Measurements from ENCODE around the gene ARHGAP27. TPM values are rescaled to one million over a fixed set of nuclear protein-coding genes. Genes with fewer than 3 reads are reported as not detected.
A peak's percentile ranks its signal among the peaks of the same experiment; 100 is the strongest.

The ARHGAP27 gene
- total and polyA plus RNA-seq, 2 experiments from 2014 or later, result 21.1 to 27.9 TPM

DNA sequence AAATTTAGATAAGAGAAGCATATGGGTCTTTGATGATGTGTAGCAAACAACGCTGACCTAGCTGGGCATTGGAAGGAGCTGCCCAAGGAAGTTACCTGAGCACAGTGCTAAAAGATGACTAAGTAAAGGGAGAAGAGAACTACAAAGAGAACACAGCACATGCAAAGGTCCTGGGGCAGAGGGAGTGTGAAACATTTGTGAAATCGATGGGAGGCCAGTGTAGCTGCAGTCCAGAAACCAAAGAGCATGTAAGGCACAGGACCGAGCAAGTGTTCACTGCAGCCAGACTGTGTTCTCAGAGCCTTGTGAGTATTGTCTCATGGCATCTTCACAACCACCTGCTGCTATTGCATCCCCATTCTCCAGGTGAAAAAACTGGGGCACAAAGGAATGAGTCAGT, 44.9 kb downstream of the ARHGAP27 start:
- Histone ChIP-seq H3K4me3 (no peak overlapping the region), H3K27me3 (no peaks in the 10 kb centered on the region), H3K4me1 (ENCODE audit: insufficient read depth) (no peaks in the 10 kb centered on the region), H3K79me2 (no peaks in the 10 kb centered on the region), H3K27ac (no peak overlapping the region), H2AFZ (no peak overlapping the region), H3K9me2 (replicated peaks; ENCODE audit: insufficient read depth) (no peaks in the 10 kb centered on the region), H3K36me3 (replicated peaks; ENCODE audit: insufficient read depth, low read depth) (no peaks in the 10 kb centered on the region), H4K20me1 (ENCODE audit: insufficient read depth, poor library complexity, severe bottlenecking) (no peaks in the 10 kb centered on the region), H3K9me3 (ENCODE audit: low read depth) (no peaks in the 10 kb centered on the region), H3K4me2 (no peak overlapping the region)
- WGBS (ENCODE audit: low lambda C conversion rate, missing lambda C conversion rate), result 90% methylated on average over 3 of the region's 3 CpGs
- TF ChIP-seq, protein P1, sequence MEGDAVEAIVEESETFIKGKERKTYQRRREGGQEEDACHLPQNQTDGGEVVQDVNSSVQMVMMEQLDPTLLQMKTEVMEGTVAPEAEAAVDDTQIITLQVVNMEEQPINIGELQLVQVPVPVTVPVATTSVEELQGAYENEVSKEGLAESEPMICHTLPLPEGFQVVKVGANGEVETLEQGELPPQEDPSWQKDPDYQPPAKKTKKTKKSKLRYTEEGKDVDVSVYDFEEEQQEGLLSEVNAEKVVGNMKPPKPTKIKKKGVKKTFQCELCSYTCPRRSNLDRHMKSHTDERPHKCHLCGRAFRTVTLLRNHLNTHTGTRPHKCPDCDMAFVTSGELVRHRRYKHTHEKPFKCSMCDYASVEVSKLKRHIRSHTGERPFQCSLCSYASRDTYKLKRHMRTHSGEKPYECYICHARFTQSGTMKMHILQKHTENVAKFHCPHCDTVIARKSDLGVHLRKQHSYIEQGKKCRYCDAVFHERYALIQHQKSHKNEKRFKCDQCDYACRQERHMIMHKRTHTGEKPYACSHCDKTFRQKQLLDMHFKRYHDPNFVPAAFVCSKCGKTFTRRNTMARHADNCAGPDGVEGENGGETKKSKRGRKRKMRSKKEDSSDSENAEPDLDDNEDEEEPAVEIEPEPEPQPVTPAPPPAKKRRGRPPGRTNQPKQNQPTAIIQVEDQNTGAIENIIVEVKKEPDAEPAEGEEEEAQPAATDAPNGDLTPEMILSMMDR (IDR thresholded peaks at IDR 0.05; ENCODE audit: poor library complexity), result no peak
- TF ChIP-seq EZH2 (IDR thresholded peaks at IDR 0.05; ENCODE audit: borderline replicate concordance) (no peak), EZH2phosphoT487 (IDR thresholded peaks at IDR 0.05; ENCODE audit: low read depth, severe bottlenecking, unreplicated experiment) (no peak)
- no peak for DNase-seq (ENCODE audit: low spot score)

DNA sequence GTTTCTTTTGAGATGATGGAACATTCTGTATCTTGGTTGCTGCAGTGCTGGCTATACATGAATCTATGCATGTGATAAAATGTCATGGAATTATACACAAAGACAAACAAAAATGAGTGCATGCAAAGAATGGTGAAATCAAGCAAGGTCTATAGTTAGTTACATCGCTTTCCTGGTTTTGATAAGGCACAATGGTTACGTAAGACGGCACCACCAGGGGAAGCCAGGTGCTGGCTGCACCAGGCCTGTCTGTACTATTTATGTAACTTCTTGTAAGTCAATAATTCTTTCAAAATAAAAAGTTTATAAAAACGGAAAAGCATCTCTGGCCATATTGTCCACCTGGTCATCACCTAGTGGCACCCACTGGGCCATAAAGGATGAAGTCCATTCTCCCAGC, 46.5 kb downstream of the ARHGAP27 start:
- Histone ChIP-seq H3K27ac (no peak overlapping the region), H3K27me3 (no peaks in the 10 kb centered on the region), H2AFZ (no peak overlapping the region), H3K79me2 (no peaks in the 10 kb centered on the region), H3K4me1 (ENCODE audit: insufficient read depth) (no peaks in the 10 kb centered on the region), H3K4me3 (no peak overlapping the region), H3K9me2 (replicated peaks; ENCODE audit: insufficient read depth) (no peaks in the 10 kb centered on the region), H4K20me1 (ENCODE audit: insufficient read depth, poor library complexity, severe bottlenecking) (no peaks in the 10 kb centered on the region), H3K9me3 (ENCODE audit: low read depth) (no peaks in the 10 kb centered on the region), H3K4me2 (no peak overlapping the region), H3K36me3 (replicated peaks; ENCODE audit: insufficient read depth, low read depth) (no peaks in the 10 kb centered on the region)
- WGBS (ENCODE audit: low lambda C conversion rate, missing lambda C conversion rate), result 78% methylated on average over 4 of the region's 4 CpGs
- DNase-seq (ENCODE audit: low spot score), result no peak
- TF ChIP-seq, protein P1 (IDR thresholded peaks at IDR 0.05; ENCODE audit: poor library complexity), result no peak
- TF ChIP-seq EZH2phosphoT487 (IDR thresholded peaks at IDR 0.05; ENCODE audit: low read depth, severe bottlenecking, unreplicated experiment) (no peak), EZH2 (IDR thresholded peaks at IDR 0.05; ENCODE audit: borderline replicate concordance) (no peak)

DNA sequence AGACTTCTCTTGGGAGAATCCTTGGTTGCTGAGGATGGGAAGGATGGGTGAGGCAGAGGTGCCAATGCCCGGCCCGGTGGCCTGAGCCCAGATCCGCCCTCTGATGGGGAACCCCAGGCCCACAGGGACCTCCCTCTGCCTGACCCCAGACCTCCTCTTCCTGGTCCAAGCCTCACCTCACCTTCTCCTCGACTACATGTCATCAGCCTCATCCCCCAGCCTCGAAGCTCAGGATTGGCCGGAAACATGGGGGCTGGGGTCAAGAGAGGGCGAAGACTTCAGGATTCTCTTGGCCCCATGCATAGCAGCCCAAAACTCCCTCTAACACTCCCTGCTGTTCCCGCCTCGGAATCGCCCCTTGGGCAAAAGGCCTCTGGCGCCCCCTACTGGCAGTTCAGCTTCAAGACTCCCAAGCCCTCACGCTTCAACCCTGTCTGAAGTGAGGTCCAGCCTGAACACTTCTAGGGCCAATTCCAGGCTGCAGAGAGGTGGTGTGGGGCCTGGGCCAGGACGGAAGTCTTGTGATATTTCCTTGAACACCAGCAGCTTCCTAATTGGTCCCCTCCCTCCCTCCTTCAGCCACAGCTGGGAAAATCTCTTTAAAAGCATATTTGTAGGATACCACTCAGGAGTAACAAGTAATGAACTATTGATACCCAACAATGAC, 47.2 kb downstream of the ARHGAP27 start:
- WGBS (ENCODE audit: low lambda C conversion rate, missing lambda C conversion rate), result 19% methylated on average over 12 of the region's 13 CpGs

More for the DNA sequence above, 47.2 kb downstream of the ARHGAP27 start:
- DNase-seq (ENCODE audit: low spot score), result peak; percentile 94
- Histone ChIP-seq H3K9me2 (replicated peaks; ENCODE audit: insufficient read depth) (no peaks in the 10 kb centered on the region), H3K27me3 (no peaks in the 10 kb centered on the region), H3K36me3 (replicated peaks; ENCODE audit: insufficient read depth, low read depth) (no peaks in the 10 kb centered on the region), H3K27ac (no peak overlapping the region), H3K79me2 (no peaks in the 10 kb centered on the region), H3K4me1 (ENCODE audit: insufficient read depth) (no peaks in the 10 kb centered on the region), H4K20me1 (ENCODE audit: insufficient read depth, poor library complexity, severe bottlenecking) (no peaks in the 10 kb centered on the region), H3K4me2 (no peak overlapping the region), H3K4me3 (no peak overlapping the region), H2AFZ (no peak overlapping the region), H3K9me3 (ENCODE audit: low read depth) (no peaks in the 10 kb centered on the region)
- TF ChIP-seq EZH2 (IDR thresholded peaks at IDR 0.05; ENCODE audit: borderline replicate concordance) (no peak), EZH2phosphoT487 (IDR thresholded peaks at IDR 0.05; ENCODE audit: low read depth, severe bottlenecking, unreplicated experiment) (no peak)
- TF ChIP-seq, protein P1 (IDR thresholded peaks at IDR 0.05; ENCODE audit: poor library complexity), result peak; percentile 96

Measured in hepatocyte (in vitro differentiated cells).